Dermis microvascular lymphatic vessel endothelial cell (primary cell): ENCODE data around the gene STARD5. TPM values are rescaled to one million over a fixed set of nuclear protein-coding genes. Genes with fewer than 3 reads are reported as not detected.
A peak's percentile ranks its signal among the peaks of the same experiment; 100 is the strongest.
"Not testable (repeated sequence)": the region's sequence is repeated elsewhere in the genome, so short reads cannot be mapped to it uniquely, and the experiment has no call there.

ENCODE experiments used
- DNase-seq, 2 donors: peaks; one replicate each; pipeline versions ENCODE4 v3.0.0 to v3.0.0-alpha.2; 2010; ENCODE audit warnings: low read depth in 2 of 2
- total RNA-seq: library from RNA; depleted of rRNA; stranded (reverse); fragments of >200 nt; gene quantifications from 2 replicates; pipeline ENCODE4 v1.2.1, GENCODE V29; 2014

Gene STARD5, protein sequence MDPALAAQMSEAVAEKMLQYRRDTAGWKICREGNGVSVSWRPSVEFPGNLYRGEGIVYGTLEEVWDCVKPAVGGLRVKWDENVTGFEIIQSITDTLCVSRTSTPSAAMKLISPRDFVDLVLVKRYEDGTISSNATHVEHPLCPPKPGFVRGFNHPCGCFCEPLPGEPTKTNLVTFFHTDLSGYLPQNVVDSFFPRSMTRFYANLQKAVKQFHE
- 0.77 and 1.9 TPM in 2 replicates for total RNA-seq

DNA sequence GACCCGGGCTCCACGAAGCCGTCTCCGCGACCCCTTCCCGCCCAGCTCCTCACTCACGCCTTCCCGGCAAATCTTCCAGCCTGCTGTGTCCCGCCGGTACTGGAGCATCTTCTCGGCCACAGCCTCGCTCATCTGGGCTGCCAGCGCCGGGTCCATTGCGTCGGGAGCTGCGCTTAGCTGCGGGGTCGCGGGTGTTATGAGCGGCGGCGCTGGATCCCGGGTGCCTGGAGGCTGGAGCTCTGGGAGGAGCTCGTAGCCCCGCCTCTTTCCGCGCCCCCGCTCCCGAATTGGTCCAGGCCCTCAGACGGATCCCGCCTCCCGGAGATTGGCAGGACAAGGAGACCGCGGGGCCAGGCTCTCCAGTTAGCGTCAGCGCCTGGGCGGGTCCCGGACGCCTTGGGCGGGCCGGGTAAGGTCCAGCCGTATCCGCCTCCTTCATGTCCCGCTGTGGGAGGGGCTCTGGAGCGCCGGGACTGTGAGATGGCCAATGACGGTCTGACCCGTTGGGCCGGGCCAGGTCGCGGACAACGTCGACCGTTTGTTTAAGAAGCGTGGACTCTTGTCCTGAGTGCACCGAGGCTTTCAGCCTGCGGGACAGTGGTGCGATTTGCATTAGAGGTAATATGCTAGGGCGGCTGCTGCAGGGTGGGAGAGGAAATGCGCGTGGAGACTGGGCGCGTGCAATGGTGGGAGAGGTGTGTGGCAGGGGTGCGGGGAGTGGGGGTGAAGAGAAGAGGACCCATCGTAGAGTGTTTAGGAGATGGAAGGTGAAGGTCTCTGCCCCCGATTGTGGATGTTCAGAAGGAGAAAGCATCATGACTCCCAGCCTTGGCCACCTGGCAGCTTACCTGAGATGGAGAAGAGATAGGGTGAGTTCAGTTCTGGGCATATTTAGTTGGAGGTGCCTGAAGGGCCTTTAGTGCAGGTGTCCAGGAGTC, at the start of gene STARD5:
Gene STARD5, minus strand, starts transcription at position 198 of the 938 bp plus-strand sequence. Its CDS starts 42 bp downstream, at position 156.
- DNase-seq, result peak; percentile 85 to 97

DNA sequence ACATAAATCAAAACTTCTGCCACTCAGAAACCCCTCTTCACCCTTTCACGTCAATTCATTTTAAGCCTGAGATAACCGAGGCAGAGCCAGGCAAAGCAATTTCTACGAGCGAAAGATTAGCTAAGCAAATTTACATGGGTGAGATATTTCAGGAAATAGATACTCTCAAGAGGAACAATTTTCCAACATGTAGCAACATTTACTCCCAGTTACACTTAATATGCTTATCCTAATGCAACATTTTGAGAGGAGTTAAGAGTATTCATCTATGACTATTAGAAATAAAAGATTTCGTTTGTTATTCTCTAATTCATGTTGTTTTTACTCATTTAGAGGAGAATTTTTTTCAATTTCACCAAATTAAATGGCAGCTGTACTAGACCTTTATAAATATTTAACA, 49.2 kb upstream of the STARD5 start:
- DNase-seq, result no peak

DNA sequence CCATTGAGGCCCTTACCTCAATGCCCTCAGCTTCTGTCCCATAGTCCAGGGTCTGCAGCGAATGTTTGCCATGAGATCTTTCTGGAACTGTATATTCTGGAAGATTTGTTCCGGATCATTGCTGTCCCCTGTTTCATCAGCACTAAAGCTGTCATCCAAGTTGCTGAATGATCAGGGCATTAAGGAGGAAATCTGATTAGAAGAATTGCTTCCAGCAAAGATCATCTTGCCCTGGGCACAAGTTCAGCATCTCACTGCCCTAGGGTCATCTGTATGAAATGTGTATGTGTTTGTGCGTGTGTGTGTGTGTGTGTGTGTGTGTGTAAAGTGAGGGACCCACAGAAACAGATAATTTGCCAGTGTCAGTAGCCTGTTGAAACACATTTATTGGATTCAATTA, 48.6 kb upstream of the STARD5 start:
- DNase-seq, result no peak

DNA sequence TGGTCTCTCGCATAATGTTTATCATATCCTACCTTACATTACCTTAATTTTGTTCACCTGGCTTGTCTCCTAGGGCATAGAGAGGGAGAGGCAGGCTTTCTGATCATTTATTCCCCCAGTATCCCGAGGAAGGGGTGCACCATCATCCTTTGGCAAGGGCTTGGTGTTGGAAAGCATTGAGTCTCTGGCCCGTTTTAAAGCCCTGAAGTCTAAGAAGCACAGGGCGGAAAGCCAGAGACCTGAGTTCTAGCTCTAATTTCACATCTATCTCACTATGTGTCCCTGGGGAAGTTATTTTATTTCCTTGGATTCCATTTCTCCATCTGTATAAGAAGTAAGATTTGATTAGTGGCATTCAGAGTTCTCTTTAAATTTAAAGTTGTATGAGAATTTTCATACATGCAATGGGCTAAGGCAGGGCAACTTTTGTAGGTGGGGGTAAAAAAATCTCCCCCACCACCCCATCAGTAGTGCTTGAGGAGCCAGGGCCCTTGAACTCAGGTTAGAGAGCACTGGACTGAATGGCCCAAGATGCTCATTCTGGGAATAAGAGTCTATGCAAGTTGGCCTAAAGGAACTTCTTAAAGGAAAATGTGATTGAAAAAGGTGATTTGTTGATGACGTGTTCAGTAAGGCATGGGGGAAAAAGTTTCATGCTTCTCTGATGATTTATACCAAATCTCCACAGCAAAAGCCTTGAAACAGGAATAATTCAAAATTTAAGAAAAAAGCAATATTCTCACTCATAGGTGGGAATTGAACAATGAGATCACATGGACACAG, 40.0 kb upstream of the STARD5 start:
- DNase-seq, result no peak

DNA sequence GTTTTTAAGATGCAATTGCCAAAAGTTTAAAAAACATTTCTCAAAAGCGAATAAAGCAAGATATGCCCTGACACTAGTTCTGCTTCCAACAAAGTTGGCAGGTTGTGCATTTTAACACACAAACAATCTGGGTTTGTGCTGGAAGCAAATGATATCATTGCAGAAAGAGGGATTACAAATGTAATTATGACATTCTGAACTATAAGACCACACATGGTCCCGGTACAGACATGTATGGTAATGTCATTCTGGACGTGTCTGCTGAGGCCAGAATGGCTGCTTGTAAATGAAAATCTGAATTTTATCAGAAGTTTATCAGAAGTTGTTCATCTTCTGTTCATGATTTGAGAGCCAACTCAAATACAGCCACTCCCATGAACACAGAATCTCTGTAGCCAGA, 39.3 kb upstream of the STARD5 start:
- no peak for DNase-seq

DNA sequence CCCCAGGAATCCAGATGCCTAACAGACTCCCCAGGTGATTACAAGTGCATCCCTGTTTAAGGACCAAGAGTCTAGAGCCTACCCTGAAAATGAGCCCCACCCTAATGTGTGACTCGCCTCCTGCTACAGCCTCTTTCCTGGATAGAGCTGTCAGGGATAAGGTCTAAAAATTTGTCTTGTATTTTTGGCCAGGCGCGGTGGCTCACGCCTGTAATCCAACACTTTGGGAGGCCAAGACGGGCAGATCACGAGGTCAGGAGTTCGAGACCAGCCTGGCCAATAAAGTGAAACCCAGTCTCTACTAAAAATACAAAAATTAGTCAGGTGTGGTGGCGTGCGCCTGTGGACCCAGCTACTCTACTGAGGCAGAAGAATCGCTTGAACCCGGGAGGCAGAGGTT, 38.8 kb upstream of the STARD5 start:
- DNase-seq, result no peak

DNA sequence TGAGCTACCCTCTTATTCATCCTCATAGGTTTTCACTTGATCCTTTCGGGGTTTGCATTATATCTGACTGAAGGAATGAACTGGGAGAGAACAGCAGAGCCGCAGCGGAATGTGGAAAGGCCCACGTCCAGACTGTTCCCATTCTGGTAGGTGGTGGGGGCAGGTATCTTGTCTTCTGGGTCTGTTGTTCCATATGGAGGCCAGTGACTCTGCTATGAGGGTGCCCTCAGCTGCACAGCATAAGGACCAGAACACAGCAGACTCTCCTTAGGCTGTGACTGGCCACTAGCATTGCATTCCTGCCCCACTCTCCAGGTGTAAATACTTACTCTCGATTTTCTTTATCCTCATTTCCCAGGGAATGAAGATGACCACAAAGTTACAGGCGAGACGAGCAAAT, 38.0 kb upstream of the STARD5 start:
- DNase-seq, result no peak

DNA sequence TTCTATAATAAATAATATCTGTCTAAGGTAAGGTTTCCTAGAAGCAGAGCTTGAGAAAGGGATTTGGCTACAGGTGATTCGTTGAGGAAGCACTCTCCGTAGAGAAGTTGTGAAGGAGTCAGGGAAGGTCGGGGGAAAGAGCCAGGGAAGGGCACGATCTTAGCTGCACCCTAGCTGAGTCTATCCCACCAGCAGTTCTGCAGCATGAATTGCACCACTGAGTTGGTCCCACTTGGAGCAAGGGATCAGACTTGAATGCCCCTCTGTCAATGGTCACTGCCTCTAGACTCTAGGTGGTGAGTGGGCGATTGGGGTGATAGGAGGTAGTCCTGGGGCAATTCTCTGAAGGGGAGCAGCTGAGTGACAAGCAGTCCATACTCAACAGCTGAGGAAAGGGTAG, 36.5 kb upstream of the STARD5 start:
- DNase-seq, result no peak

DNA sequence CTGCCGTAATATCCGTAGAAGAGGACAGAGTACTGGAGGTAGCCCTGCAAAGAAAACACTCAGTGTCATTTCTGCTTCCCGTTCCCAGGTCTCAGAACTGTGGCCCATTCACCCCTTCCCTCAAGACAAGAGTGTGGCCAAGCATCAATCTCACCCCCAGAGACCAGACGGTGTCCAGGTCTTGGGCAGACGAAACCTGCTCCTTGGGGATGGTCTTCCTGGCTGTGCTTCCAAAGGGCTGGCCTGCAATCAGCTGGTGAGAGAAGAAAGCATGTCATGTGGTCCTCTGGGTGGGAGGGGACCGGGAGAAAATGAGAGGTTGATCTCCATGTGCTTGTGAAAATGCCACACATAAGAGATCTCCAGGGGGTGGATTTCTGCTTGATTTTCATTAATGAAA, 34.3 kb upstream of the STARD5 start:
- DNase-seq, result no peak

DNA sequence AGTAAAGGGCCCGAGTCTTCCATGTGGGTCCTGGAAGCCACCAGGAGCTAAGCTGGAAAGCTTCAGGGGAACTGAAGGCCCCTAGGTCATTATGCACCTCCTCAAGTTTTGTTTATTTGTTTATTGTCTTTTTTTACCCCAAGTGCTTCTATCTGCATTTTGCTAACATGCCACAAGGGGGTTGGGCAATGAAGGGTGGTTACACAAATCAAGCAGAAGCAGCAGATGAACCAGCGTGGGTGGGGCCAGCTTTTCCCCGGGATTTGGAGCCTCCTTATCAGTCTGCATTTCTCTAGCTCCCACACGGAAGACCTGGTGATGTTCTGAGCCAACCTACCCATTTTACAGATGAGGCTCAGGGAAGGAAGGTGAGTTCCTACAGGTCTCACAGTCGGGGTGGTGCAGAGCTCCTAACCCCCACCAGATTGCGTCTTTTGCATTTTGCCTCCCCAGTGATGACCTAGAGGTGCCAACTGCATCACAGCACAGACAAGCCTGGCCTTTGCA, 33.3 kb upstream of the STARD5 start:
- no peak for DNase-seq

DNA sequence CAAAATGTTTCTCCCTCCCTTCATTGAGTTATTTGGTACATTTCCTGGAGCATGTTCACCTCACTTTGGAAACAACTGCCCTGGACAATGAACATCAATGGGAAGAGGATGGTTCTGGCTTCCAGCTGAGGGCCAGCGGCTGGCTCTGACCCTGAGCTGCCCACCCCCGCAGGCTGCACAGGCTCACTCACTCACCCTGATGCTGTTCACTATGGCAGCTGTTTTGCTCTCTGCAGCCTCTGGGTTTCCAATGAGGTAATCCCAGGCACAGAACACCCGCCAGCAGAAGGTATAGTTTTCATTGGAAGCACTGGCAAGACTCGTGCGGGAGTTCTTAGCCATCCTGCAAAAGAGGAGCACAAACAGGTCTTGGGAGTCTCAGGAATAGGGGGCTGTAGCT, 32.3 kb upstream of the STARD5 start:
- no peak for DNase-seq

DNA sequence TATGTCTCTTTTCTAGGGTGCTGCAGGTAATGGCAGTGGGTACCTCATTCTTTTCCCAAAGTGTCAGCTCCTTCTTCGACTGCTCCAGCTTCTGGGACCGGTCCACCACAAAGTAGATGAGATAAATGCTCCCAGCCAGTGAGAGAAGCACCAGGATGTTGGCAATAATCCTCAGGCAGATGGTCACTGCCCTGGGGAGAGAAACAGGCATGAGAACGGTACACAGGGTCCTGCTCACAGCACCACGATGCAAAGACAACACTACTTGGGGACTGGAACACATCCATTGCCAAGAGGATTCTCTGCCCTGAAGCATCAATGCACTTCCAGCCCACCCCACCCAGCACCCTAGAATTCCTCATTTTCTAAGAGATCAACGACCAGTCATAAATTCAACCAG, 27.7 kb upstream of the STARD5 start:
- DNase-seq, result no peak

DNA sequence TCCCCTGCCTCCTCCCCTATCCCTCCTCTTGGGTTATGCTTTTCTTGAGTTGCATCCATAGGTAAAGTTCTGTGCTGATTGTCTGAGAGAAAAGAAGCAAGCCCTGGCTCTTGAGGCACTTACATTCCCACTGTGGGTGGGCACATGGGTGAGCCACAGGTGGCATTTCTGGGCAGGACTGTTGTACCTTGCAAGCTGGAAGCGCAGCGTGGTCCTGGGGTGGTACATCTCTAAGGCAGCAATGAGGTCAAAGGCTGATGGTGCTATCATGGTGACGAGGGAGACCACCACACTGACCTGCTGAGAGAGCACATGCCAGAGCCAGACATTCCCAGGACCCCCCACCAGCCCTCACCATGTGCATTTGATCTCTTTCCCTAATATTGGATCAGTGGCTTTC, 25.3 kb upstream of the STARD5 start:
- no peak for DNase-seq

DNA sequence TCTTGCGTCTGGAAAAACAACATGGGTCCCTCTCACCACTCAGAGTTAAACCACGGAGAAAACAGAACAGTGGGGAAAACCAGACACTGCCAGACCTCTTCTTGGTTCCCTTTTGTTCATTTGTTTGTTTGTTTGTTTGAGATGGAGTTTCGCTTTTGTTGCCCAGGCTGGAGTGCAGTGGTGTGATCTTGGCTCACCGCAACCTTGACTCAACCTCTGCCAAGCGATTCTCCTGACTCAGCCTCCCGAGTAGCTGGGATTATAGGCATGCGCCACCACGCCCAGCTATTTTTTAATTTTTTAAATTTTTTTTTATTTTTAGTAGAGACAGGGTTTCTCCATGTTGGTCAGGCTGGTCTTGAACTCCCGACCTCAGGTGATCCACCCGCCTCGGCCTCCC, 24.8 kb upstream of the STARD5 start:
- not testable (repeated sequence) for DNase-seq

DNA sequence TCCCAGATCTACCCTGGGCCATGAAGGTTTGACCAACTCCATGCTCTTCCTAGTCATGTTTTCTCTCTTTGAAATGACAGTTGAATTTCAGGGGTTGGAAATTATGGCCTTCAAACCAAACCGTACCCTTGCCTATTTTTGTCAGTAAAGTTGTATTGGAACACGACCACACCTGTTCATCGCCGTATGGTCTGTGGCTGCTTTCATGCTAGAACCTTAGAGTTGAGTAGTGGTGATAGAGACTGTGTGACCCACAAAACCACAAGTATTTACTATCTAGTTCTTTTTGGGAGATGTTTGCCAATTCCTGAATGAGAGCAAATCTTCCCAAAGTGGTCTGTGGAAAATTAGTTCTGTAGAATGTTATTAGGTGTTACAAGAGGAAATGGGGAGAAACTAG, 24.0 kb upstream of the STARD5 start:
- DNase-seq, result no peak

DNA sequence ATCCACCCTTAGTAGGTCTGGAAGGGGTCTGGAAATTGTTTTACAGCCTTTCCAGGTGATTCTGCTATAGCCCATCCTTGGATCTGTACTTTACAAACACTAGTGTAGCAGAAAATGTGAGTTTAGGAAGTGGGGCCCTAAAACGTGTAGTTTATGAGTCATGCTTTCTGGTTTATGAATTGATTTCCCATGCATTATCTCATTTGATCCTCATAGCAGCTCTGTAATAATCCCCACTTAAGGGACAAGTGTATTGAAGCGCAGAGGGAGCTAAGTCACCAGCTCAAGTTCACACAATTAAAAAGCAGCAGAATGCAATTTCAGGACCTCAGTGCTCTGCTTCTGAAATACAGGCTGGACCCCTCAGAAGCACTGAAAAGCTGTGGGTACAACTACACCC, 22.7 kb upstream of the STARD5 start:
- no peak for DNase-seq

DNA sequence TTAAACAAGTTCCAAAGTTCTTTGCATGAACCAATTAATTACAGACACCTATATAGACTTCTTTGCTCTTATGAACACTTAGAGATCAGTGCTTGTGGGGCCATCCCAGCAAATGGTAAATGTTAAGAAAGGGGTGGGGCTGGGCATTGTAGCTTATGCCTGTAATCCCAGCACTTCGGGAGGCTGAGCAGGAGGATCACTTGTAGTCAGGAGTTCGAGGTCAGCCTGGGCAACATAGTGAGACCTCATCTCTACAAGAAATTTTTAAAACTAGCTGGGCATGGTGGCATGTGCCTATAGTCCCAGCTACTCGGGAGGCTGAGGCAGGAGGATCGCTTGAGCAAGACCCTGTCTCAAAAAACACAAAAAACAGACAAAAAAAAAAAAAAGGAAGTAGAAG, 19.4 kb upstream of the STARD5 start:
- DNase-seq, result no peak

DNA sequence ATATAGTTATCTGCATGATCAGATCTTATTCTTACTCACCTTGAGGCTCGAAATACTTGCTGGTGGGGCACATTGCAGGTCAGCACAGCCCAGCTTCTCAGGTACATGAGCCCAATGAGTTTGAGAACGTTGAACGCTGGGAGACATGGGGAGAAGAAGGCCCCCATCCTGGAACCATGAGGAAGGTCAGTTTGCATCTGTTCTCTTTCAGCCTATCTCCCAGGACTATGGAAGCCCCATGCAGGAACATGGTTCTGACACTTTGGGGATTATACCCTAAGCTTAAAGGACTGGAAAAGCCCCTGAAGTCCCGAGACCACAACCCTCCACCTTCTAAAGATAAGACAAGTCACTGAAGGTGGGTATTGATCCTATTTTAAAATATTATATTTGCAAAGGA, 17.4 kb upstream of the STARD5 start:
- no peak for DNase-seq

DNA sequence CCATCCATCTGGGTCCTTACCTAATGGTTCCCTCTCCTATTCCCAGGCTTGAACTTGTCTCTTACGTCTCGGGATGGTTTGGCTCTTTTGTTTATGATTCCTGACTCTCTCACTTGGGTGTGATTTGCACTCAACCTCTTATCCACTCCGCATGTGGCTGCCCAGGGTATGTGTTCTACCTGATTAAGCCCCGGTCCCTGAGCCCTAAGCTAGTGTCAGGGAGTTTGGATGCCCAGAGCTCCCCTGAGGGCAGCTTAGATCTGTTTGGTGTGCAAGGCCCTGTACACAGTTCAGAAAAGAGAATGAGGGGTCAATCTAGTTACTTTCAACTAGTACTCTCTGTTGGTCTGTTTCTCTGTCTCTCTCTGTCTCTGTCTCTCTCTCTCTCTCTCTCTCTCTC, 15.9 kb upstream of the STARD5 start:
- DNase-seq, result no peak

DNA sequence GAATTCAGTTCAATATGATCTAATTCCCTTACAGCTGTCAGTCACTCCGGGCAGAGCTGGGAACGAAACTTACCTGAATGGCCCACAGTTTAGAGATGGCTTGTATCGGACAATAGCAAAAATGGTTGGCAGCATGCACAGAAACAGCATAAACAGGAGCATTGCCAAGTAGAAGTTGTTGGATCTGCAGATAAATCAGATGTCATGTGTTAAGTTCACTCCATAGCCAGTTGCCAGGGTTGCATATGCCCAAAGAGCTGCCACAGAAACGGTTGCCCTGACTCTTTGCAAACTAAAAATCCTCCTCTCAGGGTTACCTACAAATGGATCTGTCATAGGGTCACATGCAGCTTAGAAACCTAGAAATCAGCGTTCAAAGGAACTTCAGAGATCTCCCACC, 15.4 kb upstream of the STARD5 start:
- DNase-seq, result peak in 1 of 2 donors; percentile 17

DNA sequence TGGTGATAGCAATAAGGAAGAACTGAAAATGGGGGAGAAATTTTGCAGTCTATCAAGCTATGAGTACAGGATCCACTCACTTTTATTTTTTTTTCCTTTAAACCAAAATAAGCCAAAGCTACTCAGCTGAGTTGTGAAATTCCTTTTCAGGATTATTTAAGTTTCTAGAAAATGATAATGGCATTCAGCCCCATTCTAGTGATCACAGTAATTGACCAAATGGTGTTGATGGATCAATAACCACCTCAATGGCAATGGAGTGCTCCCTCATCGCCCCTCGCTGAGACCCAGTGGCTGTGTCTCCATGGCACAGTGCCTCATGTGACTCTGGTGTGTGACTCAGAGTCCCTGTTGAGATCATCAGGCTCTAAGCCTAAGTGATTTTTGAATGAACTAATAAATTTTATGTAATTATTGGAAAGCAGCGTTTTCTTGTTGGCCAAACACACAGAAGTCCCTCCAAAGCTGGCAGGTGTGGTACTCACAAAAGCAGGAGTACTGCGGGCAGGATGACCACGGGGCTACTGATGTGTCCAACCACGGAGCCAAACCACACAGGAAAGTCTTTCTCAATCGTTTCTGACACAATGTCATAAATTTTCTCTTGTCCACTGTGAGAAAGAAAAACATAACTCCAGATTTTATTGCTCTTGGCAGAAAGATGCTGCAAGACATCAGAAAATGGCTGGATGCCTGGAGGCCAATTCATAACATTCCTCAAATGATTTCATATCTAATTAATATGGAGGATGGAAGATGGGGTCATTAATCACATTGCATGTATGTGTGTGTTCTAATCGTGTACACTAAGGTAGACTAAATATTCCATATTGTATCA, 14.4 kb upstream of the STARD5 start:
- peak; percentile 55 to 77 for DNase-seq
